Measurements from ENCODE around the gene PTPRT.

The PTPRT gene

DNA sequence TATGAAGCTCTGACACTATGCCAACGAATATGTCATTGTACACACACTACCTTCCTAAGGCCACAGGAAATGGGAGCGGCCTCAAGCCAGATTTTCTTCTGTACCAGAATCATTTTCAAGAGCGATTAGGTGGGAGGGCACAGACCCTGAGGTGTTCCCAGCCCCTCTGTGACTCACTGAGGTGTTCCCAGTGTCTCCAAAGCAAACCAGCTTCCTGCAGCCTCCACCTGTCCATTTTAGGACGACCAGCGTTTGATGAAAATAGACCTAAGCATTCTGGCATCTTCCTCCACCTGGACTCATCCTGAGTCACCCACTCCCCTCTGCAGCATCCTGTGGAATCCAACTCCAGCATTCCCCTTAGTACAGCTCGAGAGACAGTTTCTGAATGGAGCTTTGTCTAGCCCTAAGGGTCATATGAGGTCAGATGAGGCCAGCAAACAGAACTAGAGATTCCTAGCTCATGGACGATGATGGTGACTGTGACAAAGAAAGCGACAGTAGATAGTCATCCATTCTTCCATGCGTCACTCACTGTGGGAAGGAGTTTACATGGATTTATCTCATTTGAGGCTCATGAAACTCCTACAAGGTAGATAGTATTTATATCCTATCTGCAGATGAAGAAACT, 203.4 kb downstream of the PTPRT start:
- Histone ChIP-seq H2BK5ac (ENCODE audit: low read depth, low read length, poor library complexity, severe bottlenecking) (no peak overlapping the region), H3K4me2 (ENCODE audit: low read length, poor library complexity, severe bottlenecking) (no peak overlapping the region), H3K79me1 (replicated peaks; ENCODE audit: low read length, poor library complexity, severe bottlenecking) (no peaks in the 10 kb centered on the region), H3K9me3 (ENCODE audit: control insufficient read depth, low read length) (no peaks in the 10 kb centered on the region), H2BK15ac (ENCODE audit: low read depth, poor library complexity, severe bottlenecking) (no peak overlapping the region), H3K4me3 (ENCODE audit: insufficient read depth in 1 of 2, low read depth in 1 of 2, low read length in 2 of 2) (no peak overlapping the region), H2BK12ac (ENCODE audit: low read length in 2 of 2) (no peak overlapping the region), H2AFZ (ENCODE audit: low read depth, low read length) (no peak overlapping the region), H3K4ac (ENCODE audit: low read depth in 1 of 2, low read length in 2 of 2) (no peak overlapping the region), H3K14ac (ENCODE audit: low read length in 2 of 2) (no peak overlapping the region), H3K18ac (ENCODE audit: low read depth in 1 of 2, low read length in 2 of 2) (no peak overlapping the region), H3K23ac (ENCODE audit: low read length in 2 of 2) (no peak overlapping the region), H4K8ac (ENCODE audit: low read length) (no peak overlapping the region), H3K36me3 (ENCODE audit: control insufficient read depth in 1 of 2, insufficient read depth in 2 of 2, low read depth in 1 of 2, low read length in 2 of 2) (no peaks in the 10 kb centered on the region), H2BK120ac (ENCODE audit: low read depth, low read length) (no peak overlapping the region), H3K27ac (ENCODE audit: low read length, poor library complexity, severe bottlenecking) (no peak overlapping the region), H3K9ac (ENCODE audit: low read length) (no peak overlapping the region), H2AK5ac (ENCODE audit: low read length, severe bottlenecking) (no peak overlapping the region), H3K27me3 (ENCODE audit: control insufficient read depth in 1 of 2, insufficient read depth in 1 of 2, low read length in 2 of 2) (no peaks in the 10 kb centered on the region), H3K4me1 (ENCODE audit: control insufficient read depth, insufficient read depth, low read depth, low read length) (no peaks in the 10 kb centered on the region), H4K91ac (ENCODE audit: low read length) (no peak overlapping the region)
- no peak for DNase-seq
- WGBS, result 64% methylated on average over 8 of the region's 9 CpGs

DNA sequence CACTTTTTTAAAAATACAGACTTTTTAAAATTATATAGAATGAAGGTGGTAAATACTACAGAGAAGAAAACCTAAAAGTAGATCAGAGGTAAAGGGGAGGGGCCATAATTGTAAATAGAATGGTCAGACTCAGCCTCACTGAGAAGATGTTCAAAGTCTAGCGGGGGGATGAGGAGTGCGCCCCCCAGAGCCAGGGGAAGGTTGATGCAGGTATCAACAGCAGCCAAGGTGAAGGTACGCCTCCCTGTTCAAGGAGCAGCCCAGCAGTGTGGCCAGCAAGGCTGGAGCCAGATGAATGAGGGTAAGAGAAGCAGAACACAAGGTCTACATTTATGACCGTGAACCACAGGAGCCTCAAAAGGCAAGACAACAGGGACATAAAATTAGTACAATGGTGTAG, 204.1 kb downstream of the PTPRT start:
- Histone ChIP-seq H3K79me1 (replicated peaks; ENCODE audit: low read length, poor library complexity, severe bottlenecking) (no peaks in the 10 kb centered on the region), H3K18ac (ENCODE audit: low read depth in 1 of 2, low read length in 2 of 2) (no peak overlapping the region), H3K27ac (ENCODE audit: low read length, poor library complexity, severe bottlenecking) (no peak overlapping the region), H4K91ac (ENCODE audit: low read length) (no peak overlapping the region), H3K23ac (ENCODE audit: low read length in 2 of 2) (no peak overlapping the region), H2AK5ac (ENCODE audit: low read length, severe bottlenecking) (no peak overlapping the region), H3K14ac (ENCODE audit: low read length in 2 of 2) (no peak overlapping the region), H3K27me3 (ENCODE audit: control insufficient read depth in 1 of 2, insufficient read depth in 1 of 2, low read length in 2 of 2) (no peaks in the 10 kb centered on the region), H3K4ac (ENCODE audit: low read depth in 1 of 2, low read length in 2 of 2) (no peak overlapping the region), H2AFZ (ENCODE audit: low read depth, low read length) (no peak overlapping the region), H3K4me3 (ENCODE audit: insufficient read depth in 1 of 2, low read depth in 1 of 2, low read length in 2 of 2) (no peak overlapping the region), H2BK120ac (ENCODE audit: low read depth, low read length) (no peak overlapping the region), H2BK15ac (ENCODE audit: low read depth, poor library complexity, severe bottlenecking) (no peak overlapping the region), H3K9me3 (ENCODE audit: control insufficient read depth, low read length) (no peaks in the 10 kb centered on the region), H3K36me3 (ENCODE audit: control insufficient read depth in 1 of 2, insufficient read depth in 2 of 2, low read depth in 1 of 2, low read length in 2 of 2) (no peaks in the 10 kb centered on the region), H4K8ac (ENCODE audit: low read length) (no peak overlapping the region), H2BK5ac (ENCODE audit: low read depth, low read length, poor library complexity, severe bottlenecking) (no peak overlapping the region), H3K9ac (ENCODE audit: low read length) (no peak overlapping the region), H2BK12ac (ENCODE audit: low read length in 2 of 2) (no peak overlapping the region), H3K4me2 (ENCODE audit: low read length, poor library complexity, severe bottlenecking) (no peak overlapping the region), H3K4me1 (ENCODE audit: control insufficient read depth, insufficient read depth, low read depth, low read length) (no peaks in the 10 kb centered on the region)
- DNase-seq, result no peak
- WGBS, result 69% methylated on average over 4 of the region's 4 CpGs

DNA sequence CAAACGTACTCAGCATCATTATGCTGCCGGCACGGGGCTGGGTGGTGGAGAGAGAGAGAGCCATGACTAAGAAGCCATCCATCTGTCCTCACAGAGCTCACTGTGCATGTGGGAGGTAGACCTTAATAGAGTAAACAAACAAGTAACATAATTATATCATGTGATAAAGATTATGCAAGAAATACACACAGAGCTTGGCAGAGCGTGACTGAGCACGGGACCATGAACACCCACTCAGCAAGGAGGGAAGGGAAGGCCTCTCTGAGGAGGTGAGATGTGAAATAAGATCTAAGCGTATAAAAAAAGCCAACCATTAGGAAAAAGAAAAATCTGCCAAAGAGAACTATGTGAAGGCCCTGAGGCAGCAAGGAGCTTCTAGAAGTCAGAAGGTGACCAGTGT, 207.5 kb downstream of the PTPRT start:
- no peak for DNase-seq
- no peaks in the 10 kb centered on the region for H3K79me1 ChIP-seq (replicated peaks; ENCODE audit: low read length, poor library complexity, severe bottlenecking)
- no peak overlapping the region for H3K4me3 ChIP-seq (ENCODE audit: insufficient read depth in 1 of 2, low read depth in 1 of 2, low read length in 2 of 2)
- H2BK12ac ChIP-seq (ENCODE audit: low read length in 2 of 2), result no peak overlapping the region
- no peak overlapping the region for H3K9ac ChIP-seq (ENCODE audit: low read length)
- no peak overlapping the region for H3K27ac ChIP-seq (ENCODE audit: low read length, poor library complexity, severe bottlenecking)
- no peaks in the 10 kb centered on the region for H3K36me3 ChIP-seq (ENCODE audit: control insufficient read depth in 1 of 2, insufficient read depth in 2 of 2, low read depth in 1 of 2, low read length in 2 of 2)
- H2BK5ac ChIP-seq (ENCODE audit: low read depth, low read length, poor library complexity, severe bottlenecking), result no peak overlapping the region
- no peaks in the 10 kb centered on the region for H3K9me3 ChIP-seq (ENCODE audit: control insufficient read depth, low read length)
- no peak overlapping the region for H4K91ac ChIP-seq (ENCODE audit: low read length)
- no peak overlapping the region for H3K4me2 ChIP-seq (ENCODE audit: low read length, poor library complexity, severe bottlenecking)
- H2AK5ac ChIP-seq (ENCODE audit: low read length, severe bottlenecking), result no peak overlapping the region
- H3K27me3 ChIP-seq (ENCODE audit: control insufficient read depth in 1 of 2, insufficient read depth in 1 of 2, low read length in 2 of 2), result no peaks in the 10 kb centered on the region
- H3K4me1 ChIP-seq (ENCODE audit: control insufficient read depth, insufficient read depth, low read depth, low read length), result no peaks in the 10 kb centered on the region
- no peak overlapping the region for H3K14ac ChIP-seq (ENCODE audit: low read length in 2 of 2)
- no peak overlapping the region for H3K18ac ChIP-seq (ENCODE audit: low read depth in 1 of 2, low read length in 2 of 2)
- no peak overlapping the region for H4K8ac ChIP-seq (ENCODE audit: low read length)
- no peak overlapping the region for H3K23ac ChIP-seq (ENCODE audit: low read length in 2 of 2)
- H2BK120ac ChIP-seq (ENCODE audit: low read depth, low read length), result no peak overlapping the region
- H2AFZ ChIP-seq (ENCODE audit: low read depth, low read length), result no peak overlapping the region
- no peak overlapping the region for H3K4ac ChIP-seq (ENCODE audit: low read depth in 1 of 2, low read length in 2 of 2)
- no peak overlapping the region for H2BK15ac ChIP-seq (ENCODE audit: low read depth, poor library complexity, severe bottlenecking)
- 88% methylated on average over 3 of the region's 6 CpGs for whole genome bisulfite sequencing

DNA sequence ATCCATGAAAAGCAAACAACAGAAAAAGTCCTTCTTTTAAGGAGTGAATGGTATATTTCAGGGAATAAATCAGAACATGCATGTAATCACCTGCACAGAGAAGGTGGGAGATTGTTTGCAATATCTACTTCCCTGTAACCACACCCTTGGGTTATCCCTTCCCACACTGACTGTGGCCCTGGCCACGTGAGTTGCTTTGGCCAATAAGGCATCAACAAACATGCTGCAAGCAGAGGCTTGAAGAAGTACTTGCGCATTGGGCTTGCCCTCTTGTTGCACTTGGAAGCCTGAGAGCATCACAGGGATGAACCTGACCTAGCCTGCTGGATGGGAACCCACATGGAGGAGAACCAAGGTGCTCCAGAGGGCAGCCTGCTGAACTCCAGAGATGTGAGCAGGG, 208.5 kb downstream of the PTPRT start:
- Histone ChIP-seq H3K9me3 (ENCODE audit: control insufficient read depth, low read length) (no peaks in the 10 kb centered on the region), H3K36me3 (ENCODE audit: control insufficient read depth in 1 of 2, insufficient read depth in 2 of 2, low read depth in 1 of 2, low read length in 2 of 2) (no peaks in the 10 kb centered on the region), H3K4me2 (ENCODE audit: low read length, poor library complexity, severe bottlenecking) (no peak overlapping the region), H3K4me3 (ENCODE audit: insufficient read depth in 1 of 2, low read depth in 1 of 2, low read length in 2 of 2) (no peak overlapping the region), H3K79me1 (replicated peaks; ENCODE audit: low read length, poor library complexity, severe bottlenecking) (no peaks in the 10 kb centered on the region), H3K27me3 (ENCODE audit: control insufficient read depth in 1 of 2, insufficient read depth in 1 of 2, low read length in 2 of 2) (no peaks in the 10 kb centered on the region), H2AFZ (ENCODE audit: low read depth, low read length) (no peak overlapping the region), H2BK15ac (ENCODE audit: low read depth, poor library complexity, severe bottlenecking) (no peak overlapping the region), H3K4me1 (ENCODE audit: control insufficient read depth, insufficient read depth, low read depth, low read length) (no peaks in the 10 kb centered on the region), H3K9ac (ENCODE audit: low read length) (no peak overlapping the region), H2AK5ac (ENCODE audit: low read length, severe bottlenecking) (no peak overlapping the region), H3K4ac (ENCODE audit: low read depth in 1 of 2, low read length in 2 of 2) (no peak overlapping the region), H3K27ac (ENCODE audit: low read length, poor library complexity, severe bottlenecking) (no peak overlapping the region), H2BK12ac (ENCODE audit: low read length in 2 of 2) (no peak overlapping the region), H4K91ac (ENCODE audit: low read length) (no peak overlapping the region), H2BK5ac (ENCODE audit: low read depth, low read length, poor library complexity, severe bottlenecking) (no peak overlapping the region), H3K18ac (ENCODE audit: low read depth in 1 of 2, low read length in 2 of 2) (no peak overlapping the region), H4K8ac (ENCODE audit: low read length) (no peak overlapping the region), H3K23ac (ENCODE audit: low read length in 2 of 2) (no peak overlapping the region), H2BK120ac (ENCODE audit: low read depth, low read length) (no peak overlapping the region), H3K14ac (ENCODE audit: low read length in 2 of 2) (no peak overlapping the region)
- WGBS, result 56% methylated on average over 2 of the region's 2 CpGs
- DNase-seq, result no peak
